ENCODE measurements around the gene TTI1. TPM values are rescaled to one million over a fixed set of nuclear protein-coding genes. Genes with fewer than 3 reads are reported as not detected.

TTI1 gene
- total and polyA plus RNA-seq, 2 of the 13 experiments (the other 11 are each of a cell fraction or from before 2014, with no cell fraction given): 22.9 to 39.8 TPM

GRCh38 chr20:37986044-37986858 lies 47.0 kb downstream of the TTI1 start (continued):
- TF ChIP-seq PITX1 (CRISPR knock-in tag; IDR thresholded peaks at IDR 0.05) (no peak), MEIS1 (CRISPR knock-in tag; IDR thresholded peaks at IDR 0.05; ENCODE audit: borderline replicate concordance) (peak; percentile 82; the same call in 1 of the 2 replicates), MAFG (CRISPR knock-in tag; IDR thresholded peaks at IDR 0.05) (no peak), ASH2L (IDR thresholded peaks at IDR 0.05; ENCODE audit: insufficient read length, low read depth, low read length) (peak; percentile 52), NCOA2 (CRISPR knock-in tag; IDR thresholded peaks at IDR 0.05) (0 out of 2 replicates have a peak, but pooled peaks have one; percentile 3), ZNF605 (CRISPR knock-in tag; IDR thresholded peaks at IDR 0.05) (0 out of 2 replicates have a peak, but pooled peaks have one; percentile 20), ZNF691 (CRISPR knock-in tag; IDR thresholded peaks at IDR 0.05; ENCODE audit: borderline replicate concordance, low read depth) (0 out of 2 replicates have a peak, but pooled peaks have one; percentile 9), ZNF782 (CRISPR knock-in tag; IDR thresholded peaks at IDR 0.05; ENCODE audit: borderline replicate concordance) (no peak), BRD4 (CRISPR knock-in tag; IDR thresholded peaks at IDR 0.05) (peak; percentile 43; the same call in 1 of the 2 replicates), GLI4 (CRISPR knock-in tag; IDR thresholded peaks at IDR 0.05; ENCODE audit: borderline replicate concordance) (no peak), MAF1 (CRISPR knock-in tag; IDR thresholded peaks at IDR 0.05; ENCODE audit: borderline replicate concordance) (no peak), TEAD3 (CRISPR knock-in tag; optimal IDR thresholded peaks at IDR 0.05; ENCODE audit: borderline replicate concordance) (peak; percentile 51), EP300 (IDR thresholded peaks at IDR 0.05; ENCODE audit: low read depth in 2 of 2, low read length in 2 of 2) (peak in 1 of 2 experiments; percentile 22; a peak in 1 of 4 replicates), EP300 (CRISPR knock-in tag; IDR thresholded peaks at IDR 0.05; ENCODE audit: borderline replicate concordance) (no peak), MATR3 (CRISPR knock-in tag; IDR thresholded peaks at IDR 0.05) (no peak), CEBPB (IDR thresholded peaks at IDR 0.05; ENCODE audit: borderline replicate concordance, low read depth, low read length) (peak; percentile 12; the same call in 1 of the 2 replicates), MAFF (IDR thresholded peaks at IDR 0.05; ENCODE audit: low read depth, low read length) (no peak), ZNF547 (CRISPR knock-in tag; IDR thresholded peaks at IDR 0.05) (0 out of 2 replicates have a peak, but pooled peaks have one; percentile 4), NR2C2 (CRISPR knock-in tag; IDR thresholded peaks at IDR 0.05; ENCODE audit: borderline replicate concordance) (0 out of 2 replicates have a peak, but pooled peaks have one; percentile 5), MLLT10 (CRISPR knock-in tag; IDR thresholded peaks at IDR 0.05) (no peak), TFDP2 (CRISPR knock-in tag; IDR thresholded peaks at IDR 0.05) (0 out of 2 replicates have a peak, but pooled peaks have one; percentile 10)
- TF ChIP-seq, protein P1, sequence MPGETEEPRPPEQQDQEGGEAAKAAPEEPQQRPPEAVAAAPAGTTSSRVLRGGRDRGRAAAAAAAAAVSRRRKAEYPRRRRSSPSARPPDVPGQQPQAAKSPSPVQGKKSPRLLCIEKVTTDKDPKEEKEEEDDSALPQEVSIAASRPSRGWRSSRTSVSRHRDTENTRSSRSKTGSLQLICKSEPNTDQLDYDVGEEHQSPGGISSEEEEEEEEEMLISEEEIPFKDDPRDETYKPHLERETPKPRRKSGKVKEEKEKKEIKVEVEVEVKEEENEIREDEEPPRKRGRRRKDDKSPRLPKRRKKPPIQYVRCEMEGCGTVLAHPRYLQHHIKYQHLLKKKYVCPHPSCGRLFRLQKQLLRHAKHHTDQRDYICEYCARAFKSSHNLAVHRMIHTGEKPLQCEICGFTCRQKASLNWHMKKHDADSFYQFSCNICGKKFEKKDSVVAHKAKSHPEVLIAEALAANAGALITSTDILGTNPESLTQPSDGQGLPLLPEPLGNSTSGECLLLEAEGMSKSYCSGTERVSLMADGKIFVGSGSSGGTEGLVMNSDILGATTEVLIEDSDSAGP (CRISPR knock-in tag; IDR thresholded peaks at IDR 0.05; ENCODE audit: borderline replicate concordance): peak; percentile 93
- TF ChIP-seq, protein P2, sequence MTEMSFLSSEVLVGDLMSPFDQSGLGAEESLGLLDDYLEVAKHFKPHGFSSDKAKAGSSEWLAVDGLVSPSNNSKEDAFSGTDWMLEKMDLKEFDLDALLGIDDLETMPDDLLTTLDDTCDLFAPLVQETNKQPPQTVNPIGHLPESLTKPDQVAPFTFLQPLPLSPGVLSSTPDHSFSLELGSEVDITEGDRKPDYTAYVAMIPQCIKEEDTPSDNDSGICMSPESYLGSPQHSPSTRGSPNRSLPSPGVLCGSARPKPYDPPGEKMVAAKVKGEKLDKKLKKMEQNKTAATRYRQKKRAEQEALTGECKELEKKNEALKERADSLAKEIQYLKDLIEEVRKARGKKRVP (CRISPR knock-in tag; IDR thresholded peaks at IDR 0.05): no peak
- TF ChIP-seq, protein P3, sequence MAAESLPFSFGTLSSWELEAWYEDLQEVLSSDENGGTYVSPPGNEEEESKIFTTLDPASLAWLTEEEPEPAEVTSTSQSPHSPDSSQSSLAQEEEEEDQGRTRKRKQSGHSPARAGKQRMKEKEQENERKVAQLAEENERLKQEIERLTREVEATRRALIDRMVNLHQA (CRISPR knock-in tag; IDR thresholded peaks at IDR 0.05): no peak

Data from HepG2 (cell line).